GM21390 (cell line): ENCODE data around the gene TIMM22.
"Not testable (repeated sequence)": the region's sequence is repeated elsewhere in the genome, so short reads cannot be mapped to it uniquely, and the experiment has no call there.

Experiments
- ATAC-seq: cut with Tn5 transposase; IDR thresholded peaks from one replicate; pipeline ENCODE4 v1.9.1; 2021; ENCODE audit not compliant: unreplicated experiment

The TIMM22 gene

GRCh38 chr17:996554-997344 lies at the start of gene TIMM22:
Gene TIMM22 (plus strand): TSS chr17:997129. CDS start chr17:997143, 14 bp downstream.
- ATAC-seq: peak; percentile 95

DNA sequence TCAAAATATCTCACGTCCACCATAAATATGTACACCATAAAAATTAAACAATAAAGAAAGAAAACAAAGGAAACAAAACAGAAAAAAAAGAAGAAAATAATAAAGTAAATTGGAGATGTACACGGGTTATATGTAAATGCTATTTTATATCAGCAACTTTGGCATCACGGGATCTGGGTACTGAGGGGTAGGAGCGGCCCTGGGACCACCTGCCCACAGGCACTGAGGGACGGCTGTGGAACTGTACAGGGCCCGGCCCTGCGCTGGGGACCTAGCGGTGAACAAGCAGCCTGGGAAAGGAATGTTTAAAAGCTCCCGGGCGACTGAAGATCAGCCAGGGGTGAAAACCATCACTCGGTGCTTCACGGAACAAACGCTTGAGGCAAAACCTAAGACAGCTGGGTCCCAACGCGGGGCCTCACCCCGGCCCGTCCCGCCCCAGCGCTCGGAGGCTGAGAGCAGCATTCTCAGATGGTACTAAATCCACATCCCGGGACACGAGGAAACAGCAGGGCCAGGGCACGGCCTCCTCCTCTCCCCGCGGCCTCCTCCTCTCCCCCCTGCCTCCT lies 48.6 kb upstream of the TIMM22 start:
- ATAC-seq: no peak

- ATAC-seq: no peak
Measured at GRCh38 chr17:949623-950303, 47.2 kb upstream of the TIMM22 start.

GRCh38 chr17:951325-952132 lies 45.4 kb upstream of the TIMM22 start:
- ATAC-seq: no peak

DNA sequence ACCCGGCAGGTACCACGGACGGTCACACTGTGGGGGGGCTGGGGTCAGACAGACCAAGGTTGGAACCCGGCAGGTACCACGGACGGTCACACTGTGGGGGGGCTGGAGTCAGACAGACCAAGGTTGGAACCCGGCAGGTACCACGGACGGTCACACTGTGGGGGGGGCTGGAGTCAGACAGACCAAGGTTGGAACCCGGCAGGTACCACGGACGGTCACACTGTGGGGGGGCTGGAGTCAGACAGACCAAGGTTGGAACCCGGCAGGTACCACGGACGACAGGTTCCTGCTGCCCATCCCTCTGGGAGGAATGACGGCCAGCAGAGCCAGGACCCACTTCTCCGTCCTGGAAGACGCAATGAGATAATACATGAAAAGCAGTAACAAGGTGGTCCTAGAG lies 44.3 kb upstream of the TIMM22 start:
- not testable (repeated sequence) for ATAC-seq

GRCh38 chr17:953767-954166 lies 43.2 kb upstream of the TIMM22 start:
- no peak for ATAC-seq

GRCh38 chr17:954431-955164 lies 42.3 kb upstream of the TIMM22 start:
- ATAC-seq: no peak

GRCh38 chr17:956905-957304 lies 40.0 kb upstream of the TIMM22 start:
- ATAC-seq: no peak

DNA sequence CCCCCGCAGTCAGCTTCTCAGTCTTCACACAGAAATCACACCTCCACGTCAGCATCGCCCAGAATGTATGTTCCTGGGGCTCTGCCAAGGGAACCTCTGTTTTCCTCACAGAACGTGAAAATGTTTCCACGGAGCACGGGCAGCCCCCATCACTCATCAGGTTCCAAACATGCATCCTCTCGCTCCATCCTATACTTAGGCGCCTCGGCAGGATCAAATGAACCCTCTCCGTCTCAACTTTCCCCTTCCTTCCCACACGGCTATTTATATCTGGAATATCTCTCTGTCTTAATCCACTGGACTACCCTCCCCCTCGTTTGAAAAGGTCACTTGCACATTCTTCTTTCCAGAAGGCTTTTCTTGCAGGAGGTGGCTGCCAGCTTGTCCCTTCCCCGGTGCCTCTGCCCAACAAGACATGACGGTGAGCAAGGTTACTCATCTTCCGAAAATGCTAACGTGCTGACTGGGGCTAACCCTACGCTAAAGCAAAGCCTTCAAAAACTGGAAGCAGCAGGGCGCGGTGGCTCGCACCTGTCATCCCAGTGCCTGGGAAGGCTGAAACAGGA lies 39.0 kb upstream of the TIMM22 start:
- ATAC-seq: no peak

DNA sequence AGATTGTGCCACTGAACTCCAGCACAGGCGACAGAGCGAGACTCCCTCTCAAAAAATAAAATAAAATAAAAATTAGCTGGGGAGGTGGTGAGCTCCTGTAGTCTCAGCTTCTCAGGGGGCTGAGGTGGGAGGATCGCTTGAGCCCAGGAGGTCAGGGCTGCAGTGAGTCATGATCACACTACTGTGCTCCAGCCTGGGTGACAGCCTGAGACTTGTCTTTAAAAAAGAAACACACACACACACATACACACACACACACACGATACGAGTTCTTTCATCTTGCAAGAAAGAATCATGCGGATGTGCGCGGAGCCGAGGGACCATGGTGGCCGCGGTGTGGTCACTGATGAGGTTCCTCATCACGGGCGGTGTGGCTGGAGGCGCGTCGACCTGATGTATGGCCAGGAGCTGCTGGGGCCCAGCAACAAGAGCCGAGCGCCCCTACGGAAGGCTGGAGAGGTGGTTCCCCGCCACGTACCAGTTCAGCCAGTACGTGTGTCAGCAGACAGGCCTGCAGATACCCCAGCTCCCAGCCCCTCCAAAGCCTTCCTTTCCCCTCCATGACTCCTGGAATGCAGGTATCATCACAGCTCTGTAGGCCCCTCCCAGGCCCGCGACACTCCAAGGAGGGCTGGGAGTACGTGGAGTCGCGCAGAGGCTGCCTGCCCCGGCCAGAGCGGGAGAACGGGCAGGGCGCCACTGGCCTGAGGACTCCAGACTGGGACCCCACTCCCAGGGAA lies 38.0 kb upstream of the TIMM22 start:
- ATAC-seq: no peak

DNA sequence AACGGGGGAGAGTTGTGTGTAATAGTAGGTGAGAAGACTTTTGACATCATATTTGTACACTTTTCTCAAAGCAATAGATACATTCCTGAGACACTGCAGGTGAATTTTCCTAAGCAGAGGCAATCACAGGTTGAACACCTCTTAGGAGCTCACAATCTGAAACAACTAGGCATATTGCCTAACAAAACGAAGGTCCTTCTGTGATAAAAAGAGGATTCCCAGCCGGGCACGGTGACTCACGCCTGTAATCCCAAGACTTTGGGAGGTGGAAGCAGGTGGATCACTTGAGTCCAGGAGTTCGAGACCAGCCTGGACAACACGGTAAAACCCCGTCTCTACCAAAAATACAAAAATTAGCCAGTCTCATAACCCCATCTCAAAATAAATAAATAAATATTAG lies 34.8 kb upstream of the TIMM22 start:
- no peak for ATAC-seq

- ATAC-seq: no peak
Measured at GRCh38 chr17:962670-963069, 34.3 kb upstream of the TIMM22 start.

- no peak for ATAC-seq
Measured at GRCh38 chr17:964876-965275, 32.1 kb upstream of the TIMM22 start.

DNA sequence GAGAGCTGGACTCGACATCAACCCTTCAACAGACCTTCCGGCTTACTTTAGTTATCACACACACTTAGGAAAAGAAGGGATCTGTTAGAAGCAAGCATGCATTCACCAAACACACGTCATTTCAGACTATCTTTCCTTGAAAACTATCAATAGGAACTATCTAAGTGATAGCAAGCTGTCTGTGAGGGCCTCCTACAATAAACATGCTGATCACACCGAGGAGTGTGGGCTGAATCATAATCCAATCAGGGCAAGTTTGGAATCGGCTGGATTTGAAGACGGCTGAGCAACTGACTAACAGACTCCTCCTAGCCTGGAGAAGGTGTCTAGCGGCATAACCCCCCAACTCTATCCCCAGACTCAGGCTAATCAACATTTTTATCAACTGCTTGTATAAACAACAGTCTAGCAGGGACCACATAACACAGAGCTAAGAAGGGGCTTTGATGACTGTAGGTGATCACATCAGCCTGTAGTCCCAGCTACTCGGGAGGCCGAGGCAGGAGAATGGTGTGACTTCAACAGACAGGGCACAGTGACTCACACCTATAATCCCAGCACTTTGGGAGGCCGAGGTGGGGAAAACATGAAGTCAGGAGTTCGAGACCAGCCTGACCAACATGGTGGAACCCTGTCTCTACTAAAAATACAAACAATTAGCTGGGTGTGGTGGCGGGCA lies 31.5 kb upstream of the TIMM22 start:
- ATAC-seq: no peak

DNA sequence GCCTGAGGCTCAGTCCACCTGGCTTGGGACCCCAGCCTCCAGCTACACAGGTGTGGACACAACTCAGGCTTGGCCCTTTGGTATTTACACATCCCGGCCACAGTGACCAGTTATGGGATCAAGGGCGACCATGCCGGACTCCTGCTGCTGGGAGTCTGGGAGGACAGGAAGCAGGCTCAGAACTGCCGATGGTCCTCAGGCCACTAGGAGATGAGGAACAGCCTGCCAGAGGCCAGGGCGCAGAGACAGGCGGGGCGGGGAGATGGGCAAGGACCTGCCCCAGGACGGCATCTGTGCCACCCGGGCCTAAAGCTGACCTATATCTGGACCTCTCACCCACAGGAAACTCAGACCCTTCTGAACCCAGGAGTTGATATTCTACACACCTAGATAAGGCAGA lies 29.8 kb upstream of the TIMM22 start:
- ATAC-seq: no peak

DNA sequence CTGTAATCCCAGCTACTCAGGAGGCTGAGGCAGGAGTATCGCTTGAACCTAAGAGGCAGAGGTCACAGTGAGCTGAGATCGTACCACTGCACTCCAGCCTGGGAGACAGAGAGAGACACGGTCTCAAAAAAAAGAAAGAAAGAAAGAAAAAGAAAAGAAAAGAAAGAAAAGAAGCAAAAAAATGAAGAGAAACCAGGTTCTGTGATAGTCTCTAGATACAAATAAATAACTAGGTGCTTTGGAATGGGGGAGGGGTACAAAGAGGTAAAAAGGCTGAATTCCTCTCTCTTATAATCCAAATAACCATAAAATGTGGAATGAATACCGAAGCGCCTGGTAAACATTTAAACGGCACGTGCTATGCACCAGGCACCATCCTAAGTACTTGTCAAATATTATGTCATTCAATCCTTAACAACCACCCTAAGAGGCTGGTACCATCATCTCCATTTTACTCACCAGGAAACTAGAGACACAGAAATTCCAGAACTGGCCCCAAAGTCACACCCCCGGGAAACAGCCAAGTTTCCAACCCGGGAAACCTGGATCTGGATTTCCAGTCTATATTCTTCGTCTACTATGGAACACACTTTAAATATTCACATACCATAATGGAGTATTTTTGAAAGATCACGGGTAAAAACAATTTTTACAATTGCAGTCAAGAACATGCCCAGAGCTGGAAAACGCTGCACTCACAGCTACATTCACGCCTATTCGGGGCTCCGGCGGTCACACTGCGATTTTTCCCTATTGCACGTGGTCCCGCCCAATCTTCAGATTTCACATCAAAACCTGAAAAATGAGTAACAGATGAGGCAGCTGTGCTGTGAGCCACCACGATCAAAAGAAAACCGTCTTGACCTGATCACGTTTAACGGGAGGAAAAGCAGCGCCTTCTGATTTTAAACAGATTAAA lies 27.9 kb upstream of the TIMM22 start:
- no peak for ATAC-seq

- ATAC-seq: no peak
Measured at GRCh38 chr17:969811-970355, 27.0 kb upstream of the TIMM22 start.

- ATAC-seq: no peak
Measured at GRCh38 chr17:970364-970763, 26.6 kb upstream of the TIMM22 start.
